Lower leg skin (tissue), 4 donors: ENCODE data around the gene AKAP10. TPM values are rescaled to one million over a fixed set of nuclear protein-coding genes. Genes with fewer than 3 reads are reported as not detected.

ENCODE experiments used
- DNase-seq, 2 donors: peaks; one replicate each; pipeline ENCODE4 v3.0.0-alpha.2; 2019; ENCODE audit warnings: low spot score in 2 of 2
- H3K4me3 ChIP-seq: fragments of 200-600 bp; sonication (generic); 2 replicates; pipeline ENCODE4 v1.5.1; 2017; ENCODE audit warnings: mild to moderate bottlenecking, low read depth; ENCODE audit not compliant: poor library complexity, severe bottlenecking
- POLR2A ChIP-seq, 2 donors: fragments of 450-650 bp; IDR thresholded peaks; one replicate each; pipeline ENCODE4 v1.6.1; 2016 to 2017; ENCODE audit warnings: antibody characterized with exemption in 2 of 2, mild to moderate bottlenecking in 1 of 2, moderate library complexity in 1 of 2
- WGBS, 2 donors: methylation state at CpG; one replicate each; pipeline ENCODE4 v1.1.5; 2018; 5-methylcytosine and 5-hydroxymethylcytosine counted together
- intact Hi-C: fragments of 100-400 bp; cut with DNase I; formaldehyde crosslinking; loops from one replicate; pipeline ENCODE4 v1.15.0; 2023; ENCODE audit warnings: low total_unique reads
- total RNA-seq, 4 donors: library from RNA; depleted of rRNA; stranded (reverse); fragments of >200 nt; gene quantifications; one replicate each; pipeline ENCODE4 v1.1.0, GENCODE V29; 2016
- TF ChIP-seq, protein P1 (sequence below), 3 donors: fragments of 450-650 bp; IDR thresholded peaks; one replicate each; pipeline ENCODE4 v1.5.1; 2016; ENCODE audit warnings: antibody characterized with exemption in 3 of 3, mild to moderate bottlenecking in 3 of 3, moderate library complexity in 2 of 3

Gene AKAP10
- total RNA-seq, 4 donors from 2014 or later, result 16.3 to 32.4 (median 23.5) TPM

DNA sequence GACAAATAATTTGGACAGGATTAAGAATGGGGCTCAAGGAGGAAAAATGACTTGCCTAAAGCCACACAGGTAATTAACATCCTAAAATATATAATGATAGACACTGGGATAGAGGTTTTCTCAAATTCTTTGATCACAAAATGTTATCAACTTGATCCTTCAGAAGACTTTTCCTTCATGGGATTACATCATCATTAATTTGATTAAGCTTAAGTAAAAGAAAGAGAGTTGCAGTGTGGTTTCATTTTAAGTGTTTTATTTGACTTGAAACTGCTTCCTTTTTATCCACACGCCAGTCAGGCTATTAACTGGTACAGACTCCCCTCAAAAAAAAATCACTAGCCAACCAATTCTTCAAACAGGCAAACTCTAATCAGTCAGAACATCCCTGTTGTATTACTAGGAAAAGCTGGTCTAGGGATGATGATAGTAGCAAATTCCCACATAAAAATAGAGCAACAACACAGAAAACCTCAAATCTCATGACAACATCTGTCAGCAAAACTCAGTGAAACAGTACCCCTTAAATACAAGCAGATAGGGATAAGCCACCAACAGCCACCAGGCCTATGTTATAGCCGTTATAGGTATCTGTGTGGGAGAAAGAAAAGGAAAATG, 32.5 kb downstream of the AKAP10 start:
- TF ChIP-seq, protein P1, sequence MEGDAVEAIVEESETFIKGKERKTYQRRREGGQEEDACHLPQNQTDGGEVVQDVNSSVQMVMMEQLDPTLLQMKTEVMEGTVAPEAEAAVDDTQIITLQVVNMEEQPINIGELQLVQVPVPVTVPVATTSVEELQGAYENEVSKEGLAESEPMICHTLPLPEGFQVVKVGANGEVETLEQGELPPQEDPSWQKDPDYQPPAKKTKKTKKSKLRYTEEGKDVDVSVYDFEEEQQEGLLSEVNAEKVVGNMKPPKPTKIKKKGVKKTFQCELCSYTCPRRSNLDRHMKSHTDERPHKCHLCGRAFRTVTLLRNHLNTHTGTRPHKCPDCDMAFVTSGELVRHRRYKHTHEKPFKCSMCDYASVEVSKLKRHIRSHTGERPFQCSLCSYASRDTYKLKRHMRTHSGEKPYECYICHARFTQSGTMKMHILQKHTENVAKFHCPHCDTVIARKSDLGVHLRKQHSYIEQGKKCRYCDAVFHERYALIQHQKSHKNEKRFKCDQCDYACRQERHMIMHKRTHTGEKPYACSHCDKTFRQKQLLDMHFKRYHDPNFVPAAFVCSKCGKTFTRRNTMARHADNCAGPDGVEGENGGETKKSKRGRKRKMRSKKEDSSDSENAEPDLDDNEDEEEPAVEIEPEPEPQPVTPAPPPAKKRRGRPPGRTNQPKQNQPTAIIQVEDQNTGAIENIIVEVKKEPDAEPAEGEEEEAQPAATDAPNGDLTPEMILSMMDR (IDR thresholded peaks at IDR 0.05), result no peak
- no peak for TF ChIP-seq POLR2A (IDR thresholded peaks at IDR 0.05)
- DNase-seq, result no peak
- intact Hi-C loops, result no loop called here
- WGBS, 2 donors, result 90 to 92% methylated on average over 2 of the region's 2 CpGs
- no peak overlapping the region for H3K4me3 ChIP-seq

- no peak overlapping the region for H3K4me3 ChIP-seq
- no peak for DNase-seq
- intact Hi-C loops, result no loop called here
- no peak for TF ChIP-seq POLR2A (IDR thresholded peaks at IDR 0.05)
- TF ChIP-seq, protein P1 (IDR thresholded peaks at IDR 0.05), result no peak
These were observed 34.0 kb downstream of the AKAP10 start for GRCh38 chr17:19943599-19943998.

GRCh38 chr17:19943026-19943425, 34.6 kb downstream of the AKAP10 start:
- no peak for DNase-seq
- 81 to 96% methylated on average over 5 of the region's 5 CpGs for WGBS, 2 donors
- intact Hi-C loops, result no loop called here
- TF ChIP-seq, protein P1 (IDR thresholded peaks at IDR 0.05), result no peak
- TF ChIP-seq POLR2A (IDR thresholded peaks at IDR 0.05), result no peak
- H3K4me3 ChIP-seq, result no peak overlapping the region

DNA sequence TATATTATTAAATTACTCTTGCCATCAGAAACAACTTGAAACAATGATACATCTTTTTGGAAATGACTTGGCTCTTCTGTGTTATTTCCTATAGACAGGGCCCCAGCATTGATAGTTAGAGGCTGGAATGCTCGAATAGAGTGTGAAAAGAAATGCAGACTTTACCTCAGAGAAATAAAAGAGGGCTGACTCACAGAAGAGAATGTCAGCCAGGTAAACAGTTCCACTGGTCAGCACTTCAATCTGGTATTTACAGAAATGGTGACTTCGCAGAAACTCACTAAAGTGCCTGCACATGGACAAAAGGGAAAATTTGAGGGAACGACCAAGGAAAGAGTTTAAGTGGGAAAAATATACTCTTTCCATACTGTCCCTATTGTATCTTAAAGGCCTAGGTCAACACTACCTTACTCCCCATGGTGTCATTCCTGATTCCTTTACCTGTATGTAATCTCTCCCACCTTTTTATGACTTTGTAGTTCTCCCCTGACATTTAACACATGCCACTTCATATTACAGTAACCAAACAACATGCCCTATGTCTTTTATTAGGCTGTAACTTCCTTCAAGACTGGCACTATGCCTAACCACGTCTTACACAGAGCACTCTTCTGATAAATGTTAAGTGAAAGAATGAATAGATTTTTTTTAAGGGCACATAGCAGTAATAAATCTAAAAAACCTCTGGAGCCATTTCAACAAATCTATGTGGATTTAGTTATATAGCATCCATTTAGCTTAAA, 36.7 kb downstream of the AKAP10 start:
- H3K4me3 ChIP-seq, result no peak overlapping the region
- TF ChIP-seq, protein P1 (IDR thresholded peaks at IDR 0.05), result no peak
- TF ChIP-seq POLR2A (IDR thresholded peaks at IDR 0.05), result no peak
- no peak for DNase-seq
- intact Hi-C loops, result no loop called here
- 60 to 61% methylated on average over 4 of the region's 4 CpGs for WGBS, 2 donors

- WGBS, 2 donors, result 87 to 88% methylated on average over 2 of the region's 2 CpGs
- TF ChIP-seq, protein P1 (IDR thresholded peaks at IDR 0.05), result no peak
- TF ChIP-seq POLR2A (IDR thresholded peaks at IDR 0.05), result no peak
- intact Hi-C loops, result no loop called here
- H3K4me3 ChIP-seq, result no peak overlapping the region
- DNase-seq, result no peak
These were observed 37.5 kb downstream of the AKAP10 start for GRCh38 chr17:19939993-19940721.
